ENCODE data around the gene PHF24.

The PHF24 gene

DNA sequence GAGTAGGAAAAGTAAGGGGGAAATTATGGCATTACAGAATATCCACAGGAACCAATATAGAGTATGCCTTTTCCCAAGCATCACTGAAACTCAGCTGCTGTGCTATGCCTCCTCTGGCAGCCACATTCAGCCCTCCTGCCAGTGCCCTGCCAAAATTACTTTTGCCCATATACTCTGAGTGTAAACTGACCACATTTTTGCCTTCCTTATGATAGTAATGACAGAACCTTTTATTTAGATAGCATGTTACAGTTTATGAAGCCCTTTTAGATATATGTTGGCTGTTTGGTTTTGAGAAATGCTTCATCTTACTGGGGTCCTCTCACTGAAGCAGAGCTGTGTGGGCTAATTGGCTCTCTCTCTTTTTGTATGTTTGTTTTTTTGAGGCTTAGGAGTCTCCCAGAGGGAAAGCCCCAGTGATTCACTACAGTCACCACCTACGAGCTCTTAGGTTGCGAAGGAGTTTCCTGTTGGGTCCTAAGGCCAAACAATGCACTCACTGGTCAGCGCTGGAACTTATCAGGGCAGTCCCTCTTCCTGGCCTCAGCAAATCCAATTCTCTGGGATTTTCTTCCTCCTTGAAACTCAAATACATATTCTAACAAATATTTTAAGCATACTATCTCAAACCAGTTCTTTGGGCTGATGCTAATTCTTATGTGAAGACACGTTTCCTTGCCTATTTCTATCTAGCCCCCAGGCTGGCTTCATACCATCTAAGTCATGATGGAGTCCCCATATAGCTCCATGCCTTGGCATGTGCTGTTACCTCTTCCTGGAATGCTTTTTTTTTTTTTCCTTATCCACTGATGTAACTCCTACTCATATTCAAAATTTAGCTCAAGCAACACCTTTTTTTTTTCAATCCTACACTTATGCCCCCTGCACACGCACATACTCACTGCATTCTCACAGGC, 3.7 kb downstream of the PHF24 start:
- H3K27me3 ChIP-seq (ENCODE audit: insufficient read depth, low read length): peaks cover 43% of the 10 kb centered on the region
- H3K9ac ChIP-seq (ENCODE audit: low read depth, low read length): no peak overlapping the region
- no peaks in the 10 kb centered on the region for H3K9me3 ChIP-seq (ENCODE audit: insufficient read depth, low read depth, low read length)
- peaks cover 15% of the 10 kb centered on the region for H3K4me1 ChIP-seq (ENCODE audit: insufficient read depth, low read length)
- H3K4me3 ChIP-seq (ENCODE audit: low read length): no peak overlapping the region
- H3K27ac ChIP-seq (ENCODE audit: low read length): no peak overlapping the region
- no peaks in the 10 kb centered on the region for H3K36me3 ChIP-seq (ENCODE audit: insufficient read depth, low read depth, low read length)

DNA sequence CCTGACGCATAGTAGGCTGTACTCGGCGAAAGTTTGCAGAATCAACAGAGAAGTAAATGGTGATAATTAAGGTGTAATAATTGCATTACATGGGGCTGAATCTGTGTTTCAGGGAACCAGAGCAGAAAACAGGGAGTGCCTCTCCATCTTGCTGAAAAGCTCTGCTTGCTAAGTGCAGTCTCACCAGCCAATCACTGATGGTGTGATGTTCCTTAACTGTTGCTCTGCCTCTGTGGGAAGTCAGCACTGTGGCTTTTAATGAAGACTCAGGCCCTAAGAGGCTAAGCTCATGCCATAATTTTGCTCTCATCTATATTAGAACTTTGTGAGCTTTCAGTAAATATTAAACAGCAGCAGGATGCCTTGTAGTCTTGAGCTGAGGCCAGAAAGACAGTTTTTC, 4.5 kb downstream of the PHF24 start:
- peaks cover 15% of the 10 kb centered on the region for H3K4me1 ChIP-seq (ENCODE audit: insufficient read depth, low read length)
- H3K36me3 ChIP-seq (ENCODE audit: insufficient read depth, low read depth, low read length): no peaks in the 10 kb centered on the region
- no peaks in the 10 kb centered on the region for H3K9me3 ChIP-seq (ENCODE audit: insufficient read depth, low read depth, low read length)
- H3K27me3 ChIP-seq (ENCODE audit: insufficient read depth, low read length): peaks cover 36% of the 10 kb centered on the region
- no peak overlapping the region for H3K27ac ChIP-seq (ENCODE audit: low read length)
- H3K9ac ChIP-seq (ENCODE audit: low read depth, low read length): no peak overlapping the region; the same call in 1 of the 2 replicates
- H3K4me3 ChIP-seq (ENCODE audit: low read length): no peak overlapping the region

DNA sequence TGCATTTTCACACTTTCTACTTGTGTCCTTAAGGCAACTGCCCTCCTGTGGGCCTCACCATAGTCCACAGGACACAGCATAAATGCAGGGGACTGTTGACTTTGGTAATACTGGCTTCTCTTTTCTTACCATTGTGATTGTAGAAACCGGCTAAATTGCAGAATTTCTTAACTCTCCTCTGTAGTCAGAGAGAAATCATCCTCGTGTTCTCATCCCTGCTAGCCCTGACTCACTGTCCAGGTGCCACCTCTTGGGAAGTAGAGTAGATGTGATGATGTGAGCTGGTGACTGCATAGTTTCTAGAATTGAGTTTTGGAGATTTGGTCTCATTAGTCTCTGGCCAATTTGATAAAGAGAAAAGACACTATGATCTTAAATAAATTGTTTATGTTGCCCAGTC, 5.5 kb downstream of the PHF24 start:
- Histone ChIP-seq H3K4me3 (ENCODE audit: low read length) (no peak overlapping the region), H3K27ac (ENCODE audit: low read length) (no peak overlapping the region), H3K36me3 (ENCODE audit: insufficient read depth, low read depth, low read length) (no peaks in the 10 kb centered on the region), H3K9ac (ENCODE audit: low read depth, low read length) (no peak overlapping the region), H3K27me3 (ENCODE audit: insufficient read depth, low read length) (peaks cover 30% of the 10 kb centered on the region), H3K9me3 (ENCODE audit: insufficient read depth, low read depth, low read length) (no peaks in the 10 kb centered on the region), H3K4me1 (ENCODE audit: insufficient read depth, low read length) (peaks cover 15% of the 10 kb centered on the region)

DNA sequence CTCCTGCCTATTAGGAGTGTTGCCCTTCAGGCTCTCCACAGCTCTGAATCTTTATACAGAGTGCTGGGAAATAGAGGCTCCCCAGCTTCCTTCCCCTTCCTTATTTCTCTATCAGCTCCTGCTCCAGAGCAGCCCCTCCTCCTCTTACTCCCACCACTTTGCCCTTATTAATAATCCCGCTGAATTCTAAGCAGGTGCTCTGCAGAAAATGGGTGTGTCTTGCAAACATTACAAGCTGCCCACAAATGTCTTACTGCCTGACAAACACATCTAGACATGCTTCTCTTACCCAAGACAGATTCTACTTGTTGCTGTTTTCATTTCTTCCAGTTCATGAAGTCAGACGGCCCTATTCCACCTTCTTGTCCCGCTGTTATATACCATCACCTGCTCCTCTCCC, 6.4 kb downstream of the PHF24 start:
- Histone ChIP-seq H3K9ac (ENCODE audit: low read depth, low read length) (no peak overlapping the region), H3K4me1 (ENCODE audit: insufficient read depth, low read length) (peaks cover 15% of the 10 kb centered on the region), H3K4me3 (ENCODE audit: low read length) (no peak overlapping the region), H3K27me3 (ENCODE audit: insufficient read depth, low read length) (peaks cover 20% of the 10 kb centered on the region), H3K9me3 (ENCODE audit: insufficient read depth, low read depth, low read length) (no peaks in the 10 kb centered on the region), H3K27ac (ENCODE audit: low read length) (no peak overlapping the region), H3K36me3 (ENCODE audit: insufficient read depth, low read depth, low read length) (no peaks in the 10 kb centered on the region)

DNA sequence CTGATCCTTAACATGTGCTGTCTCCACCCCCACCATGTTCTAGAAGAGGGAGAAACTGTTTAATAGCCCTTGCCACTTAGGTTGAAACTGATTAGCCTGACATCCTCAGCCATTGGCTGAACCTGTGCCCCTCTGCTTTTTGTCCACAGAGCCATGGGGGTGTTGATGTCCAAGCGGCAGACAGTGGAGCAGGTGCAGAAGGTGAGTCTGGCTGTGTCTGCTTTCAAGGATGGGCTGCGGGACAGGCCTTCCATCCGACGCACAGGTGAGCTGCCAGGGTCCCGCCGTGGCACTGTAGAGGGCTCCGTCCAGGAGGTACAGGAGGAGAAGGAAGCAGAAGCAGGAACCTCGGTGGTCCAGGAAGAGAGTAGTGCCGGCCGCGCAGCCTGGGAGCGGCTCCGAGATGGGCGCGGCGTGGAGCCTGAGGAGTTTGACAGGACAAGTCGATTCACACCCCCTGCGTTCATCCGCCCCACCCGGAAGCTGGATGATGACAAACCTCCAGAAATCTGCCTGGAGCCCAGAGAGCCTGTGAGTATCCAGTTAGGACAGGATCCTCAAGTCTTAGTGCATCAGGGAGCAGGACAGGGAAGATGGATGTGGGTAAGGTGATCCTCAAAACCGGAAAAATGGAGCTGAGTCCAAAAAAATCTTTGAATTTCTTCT, 13.2 kb downstream of the PHF24 start:
- no peaks in the 10 kb centered on the region for H3K27me3 ChIP-seq (ENCODE audit: insufficient read depth, low read length)
- no peaks in the 10 kb centered on the region for H3K36me3 ChIP-seq (ENCODE audit: insufficient read depth, low read depth, low read length)
- H3K4me1 ChIP-seq (ENCODE audit: insufficient read depth, low read length): no peaks in the 10 kb centered on the region; the same call in 1 of the 2 replicates
- H3K27ac ChIP-seq (ENCODE audit: low read length): no peak overlapping the region
- no peak overlapping the region for H3K4me3 ChIP-seq (ENCODE audit: low read length)
- H3K9me3 ChIP-seq (ENCODE audit: insufficient read depth, low read depth, low read length): no peaks in the 10 kb centered on the region
- no peak overlapping the region for H3K9ac ChIP-seq (ENCODE audit: low read depth, low read length)

DNA sequence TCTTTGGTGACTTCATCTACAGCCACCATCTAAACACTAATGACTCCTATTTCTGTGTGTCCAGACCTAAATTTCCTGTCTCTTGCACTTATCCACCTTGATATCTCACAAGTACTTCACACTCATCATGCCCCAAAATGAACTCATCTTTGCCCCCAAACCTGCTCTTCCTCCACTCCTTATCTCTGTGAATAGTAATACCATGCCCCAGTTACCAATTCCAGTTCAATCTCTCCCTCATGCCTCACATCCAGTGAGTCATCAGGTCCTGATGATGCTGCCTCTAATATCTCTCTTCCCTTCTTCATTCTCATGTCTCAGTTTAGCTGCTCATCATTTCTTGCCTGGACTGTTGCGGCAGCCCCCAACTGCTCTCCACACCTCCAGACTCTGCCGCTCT, 16.6 kb downstream of the PHF24 start:
- Histone ChIP-seq H3K36me3 (ENCODE audit: insufficient read depth, low read depth, low read length) (no peaks in the 10 kb centered on the region), H3K9ac (ENCODE audit: low read depth, low read length) (no peak overlapping the region), H3K4me3 (ENCODE audit: low read length) (no peak overlapping the region), H3K9me3 (ENCODE audit: insufficient read depth, low read depth, low read length) (no peaks in the 10 kb centered on the region), H3K27ac (ENCODE audit: low read length) (no peak overlapping the region), H3K4me1 (ENCODE audit: insufficient read depth, low read length) (no peaks in the 10 kb centered on the region; the same call in 1 of the 2 replicates), H3K27me3 (ENCODE audit: insufficient read depth, low read length) (no peaks in the 10 kb centered on the region; the same call in 1 of the 2 replicates)

DNA sequence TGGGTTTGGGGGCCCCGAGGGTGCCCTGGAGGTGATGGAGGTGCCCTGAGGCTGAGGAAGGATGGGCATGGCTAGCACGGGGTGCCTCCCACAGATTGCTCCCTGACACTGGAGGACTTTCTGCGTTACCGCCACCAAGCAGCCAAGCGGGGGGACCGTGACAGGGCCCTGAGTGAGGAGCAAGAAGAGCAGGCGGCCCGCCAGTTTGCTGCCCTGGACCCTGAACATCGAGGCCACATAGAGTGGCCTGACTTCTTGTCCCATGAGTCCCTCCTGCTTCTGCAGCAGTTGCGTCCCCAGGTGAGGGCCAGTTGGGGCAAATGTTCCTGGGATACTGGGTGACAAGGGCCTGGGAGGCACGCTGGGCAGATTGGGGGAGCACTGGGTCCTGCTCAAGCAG, 18.4 kb downstream of the PHF24 start:
- Histone ChIP-seq H3K27me3 (ENCODE audit: insufficient read depth, low read length) (no peaks in the 10 kb centered on the region; the same call in 1 of the 2 replicates), H3K9ac (ENCODE audit: low read depth, low read length) (no peak overlapping the region), H3K27ac (ENCODE audit: low read length) (no peak overlapping the region), H3K4me3 (ENCODE audit: low read length) (no peak overlapping the region), H3K9me3 (ENCODE audit: insufficient read depth, low read depth, low read length) (no peaks in the 10 kb centered on the region), H3K36me3 (ENCODE audit: insufficient read depth, low read depth, low read length) (no peaks in the 10 kb centered on the region), H3K4me1 (ENCODE audit: insufficient read depth, low read length) (no peaks in the 10 kb centered on the region; the same call in 1 of the 2 replicates)

DNA sequence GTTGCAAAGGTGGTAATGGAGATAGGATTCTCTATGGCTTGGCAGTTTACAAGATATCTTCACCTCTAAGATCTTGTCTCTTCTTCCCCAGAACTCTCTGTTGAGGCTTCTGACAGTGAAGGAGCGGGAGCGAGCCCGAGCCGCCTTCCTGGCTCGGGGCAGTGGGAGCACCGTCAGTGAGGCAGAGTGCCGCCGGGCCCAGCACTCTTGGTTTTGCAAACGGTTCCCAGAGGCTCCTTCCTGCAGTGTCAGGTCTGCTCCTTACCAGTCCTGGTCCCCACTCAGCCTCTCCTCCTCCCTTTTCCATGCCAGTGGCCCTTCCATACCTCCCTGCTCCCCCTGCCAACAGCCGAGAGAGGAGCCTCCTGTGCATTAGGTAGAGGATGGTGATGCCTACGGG, 18.9 kb downstream of the PHF24 start:
- Histone ChIP-seq H3K4me3 (ENCODE audit: low read length) (no peak overlapping the region), H3K27me3 (ENCODE audit: insufficient read depth, low read length) (no peaks in the 10 kb centered on the region; the same call in 1 of the 2 replicates), H3K9me3 (ENCODE audit: insufficient read depth, low read depth, low read length) (no peaks in the 10 kb centered on the region), H3K9ac (ENCODE audit: low read depth, low read length) (no peak overlapping the region), H3K4me1 (ENCODE audit: insufficient read depth, low read length) (no peaks in the 10 kb centered on the region; the same call in 1 of the 2 replicates), H3K27ac (ENCODE audit: low read length) (no peak overlapping the region), H3K36me3 (ENCODE audit: insufficient read depth, low read depth, low read length) (no peaks in the 10 kb centered on the region)

DNA sequence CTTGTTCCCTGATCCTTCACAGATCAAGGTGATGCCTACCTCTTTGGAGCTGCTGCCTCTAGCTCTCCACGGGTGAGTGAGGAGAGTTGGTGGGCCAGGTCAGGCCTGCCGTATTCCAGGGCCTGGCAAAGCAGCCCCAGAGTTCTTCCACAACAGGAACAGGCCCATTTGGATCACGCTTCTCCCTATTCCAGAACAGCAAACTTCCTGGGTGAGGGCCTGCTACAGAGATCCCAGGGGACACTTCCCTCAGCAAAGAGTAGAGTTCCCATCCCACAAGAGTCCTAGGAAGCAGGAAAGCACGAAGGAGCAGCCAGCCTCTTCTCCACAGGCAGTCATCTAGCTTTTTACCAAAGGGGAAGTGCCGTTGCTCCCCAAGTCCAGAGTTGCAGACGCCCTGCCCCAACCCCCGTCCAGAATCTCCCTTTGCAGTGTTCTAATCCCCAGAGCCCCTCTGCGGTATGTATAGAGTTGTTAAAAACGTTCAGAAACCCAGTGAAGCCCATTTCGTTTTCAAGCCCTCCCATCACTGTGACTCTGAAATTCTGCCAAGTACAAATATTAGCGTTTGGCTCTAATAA, 22.2 kb downstream of the PHF24 start:
- H3K27me3 ChIP-seq (ENCODE audit: insufficient read depth, low read length): no peaks in the 10 kb centered on the region; the same call in 1 of the 2 replicates
- H3K4me1 ChIP-seq (ENCODE audit: insufficient read depth, low read length): no peaks in the 10 kb centered on the region
- H3K4me3 ChIP-seq (ENCODE audit: low read length): no peak overlapping the region
- H3K36me3 ChIP-seq (ENCODE audit: insufficient read depth, low read depth, low read length): no peaks in the 10 kb centered on the region
- H3K9me3 ChIP-seq (ENCODE audit: insufficient read depth, low read depth, low read length): no peaks in the 10 kb centered on the region
- no peak overlapping the region for H3K27ac ChIP-seq (ENCODE audit: low read length)
- H3K9ac ChIP-seq (ENCODE audit: low read depth, low read length): no peak overlapping the region

DNA sequence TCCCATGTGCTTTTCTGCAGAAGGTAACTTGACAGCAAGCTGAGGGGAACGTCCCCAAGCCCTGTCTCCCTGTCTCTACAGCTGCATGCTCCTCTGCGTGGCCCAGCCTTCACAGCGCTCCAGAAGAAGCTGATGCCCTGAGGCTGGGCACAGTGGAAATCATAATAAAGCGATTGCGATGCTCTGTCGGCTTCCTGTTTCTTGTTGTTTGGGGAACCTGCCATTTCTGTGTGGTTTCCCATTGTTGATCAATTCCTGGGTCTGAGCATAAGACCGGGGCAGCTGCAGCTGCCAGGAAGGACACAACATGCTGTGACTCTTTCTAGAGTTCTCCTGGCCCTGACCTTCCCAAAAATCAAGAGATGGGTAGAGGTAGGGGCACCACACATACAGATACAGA, 24.3 kb downstream of the PHF24 start:
- Histone ChIP-seq H3K27ac (ENCODE audit: low read length) (no peak overlapping the region), H3K4me3 (ENCODE audit: low read length) (no peak overlapping the region), H3K4me1 (ENCODE audit: insufficient read depth, low read length) (no peaks in the 10 kb centered on the region), H3K9me3 (ENCODE audit: insufficient read depth, low read depth, low read length) (no peaks in the 10 kb centered on the region), H3K27me3 (ENCODE audit: insufficient read depth, low read length) (no peaks in the 10 kb centered on the region; the same call in 1 of the 2 replicates), H3K9ac (ENCODE audit: low read depth, low read length) (no peak overlapping the region), H3K36me3 (ENCODE audit: insufficient read depth, low read depth, low read length) (no peaks in the 10 kb centered on the region)

DNA sequence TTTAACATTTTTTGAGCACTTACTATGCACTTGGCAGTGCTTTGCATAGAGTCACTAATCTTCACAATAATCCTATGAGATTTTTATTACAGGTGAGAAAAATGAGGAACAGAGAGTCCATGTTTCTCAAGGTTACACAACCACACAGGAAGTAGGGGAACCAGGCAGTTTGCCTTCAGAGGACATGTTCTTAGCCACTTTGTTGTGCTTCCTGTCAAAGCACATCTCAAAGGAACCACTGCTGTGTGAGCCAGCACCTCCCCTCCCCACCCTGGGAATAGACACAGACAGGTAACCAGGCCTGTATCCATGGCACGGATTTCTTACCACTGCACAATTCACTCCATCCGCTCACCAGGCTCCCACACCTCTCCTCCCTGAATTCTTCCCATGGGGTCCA, 25.1 kb downstream of the PHF24 start:
- Histone ChIP-seq H3K4me1 (ENCODE audit: insufficient read depth, low read length) (no peaks in the 10 kb centered on the region), H3K9me3 (ENCODE audit: insufficient read depth, low read depth, low read length) (no peaks in the 10 kb centered on the region), H3K4me3 (ENCODE audit: low read length) (no peak overlapping the region), H3K9ac (ENCODE audit: low read depth, low read length) (no peak overlapping the region), H3K36me3 (ENCODE audit: insufficient read depth, low read depth, low read length) (no peaks in the 10 kb centered on the region), H3K27me3 (ENCODE audit: insufficient read depth, low read length) (no peaks in the 10 kb centered on the region), H3K27ac (ENCODE audit: low read length) (no peak overlapping the region)

Data from iPS-20b (cell line).